Parathyroid adenoma (tissue), 2 donors: Measurements from ENCODE around the gene SCAMP5.

ENCODE experiments used
- H2AFZ ChIP-seq: fragments of 300-600 bp; sonication (generic); one replicate; pipeline ENCODE4 v1.7.0; 2017; ENCODE audit warnings: antibody characterized with exemption, mild to moderate bottlenecking
- H3K27ac ChIP-seq: fragments of 300-600 bp; sonication (generic); one replicate; pipeline ENCODE4 v1.7.0; 2017
- H3K27me3 ChIP-seq: fragments of 300-600 bp; sonication (generic); one replicate; pipeline ENCODE4 v1.7.0; 2017; ENCODE audit warnings: low read length; ENCODE audit not compliant: control insufficient read depth, insufficient read depth
- H3K36me3 ChIP-seq: fragments of 300-600 bp; sonication (generic); one replicate; pipeline ENCODE4 v1.7.0; 2017; ENCODE audit warnings: low read length; ENCODE audit not compliant: control insufficient read depth, insufficient read depth
- H3K4me1 ChIP-seq: fragments of 300-600 bp; sonication (generic); one replicate; pipeline ENCODE4 v1.7.0; 2017; ENCODE audit warnings: control low read depth
- H3K4me2 ChIP-seq: fragments of 300-600 bp; sonication (generic); one replicate; pipeline ENCODE4 v1.7.0; 2017; ENCODE audit warnings: low read length
- H3K4me3 ChIP-seq: fragments of 300-600 bp; sonication (generic); one replicate; pipeline ENCODE4 v1.7.0; 2017; ENCODE audit warnings: low read depth, low read length
- H3K79me2 ChIP-seq: fragments of 300-600 bp; sonication (generic); one replicate; pipeline ENCODE4 v1.7.0; 2017; ENCODE audit warnings: control low read depth
- H3K9ac ChIP-seq: fragments of 300-600 bp; sonication (generic); one replicate; pipeline ENCODE4 v1.7.0; 2017; ENCODE audit warnings: mild to moderate bottlenecking
- H3K9me3 ChIP-seq: fragments of 300-600 bp; sonication (generic); one replicate; pipeline ENCODE4 v1.7.0; 2017; ENCODE audit warnings: low read length; ENCODE audit not compliant: control insufficient read depth
- CTCF ChIP-seq: fragments of 300-600 bp; sonication (generic); IDR thresholded peaks from one replicate; pipeline ENCODE4 v1.7.0; 2017; ENCODE audit warnings: antibody characterized with exemption, mild to moderate bottlenecking
- donor health status: primary hyperparathyroidism.

SCAMP5 gene

GRCh38 chr15:75067123-75067830, 71.9 kb downstream of the SCAMP5 start:
- H3K4me1 ChIP-seq = no peaks in the 10 kb centered on the region
- H3K9me3 ChIP-seq = no peaks in the 10 kb centered on the region
- no peaks in the 10 kb centered on the region for H3K36me3 ChIP-seq
- H3K27ac ChIP-seq = no peak overlapping the region
- no peak overlapping the region for H3K4me2 ChIP-seq
- H3K79me2 ChIP-seq = no peaks in the 10 kb centered on the region
- H2AFZ ChIP-seq = no peak overlapping the region
- no peak overlapping the region for H3K9ac ChIP-seq
- H3K27me3 ChIP-seq = no peaks in the 10 kb centered on the region
- TF ChIP-seq CTCF = no peak
- H3K4me3 ChIP-seq = no peak overlapping the region

GRCh38 chr15:75068748-75069147, 73.4 kb downstream of the SCAMP5 start:
- no peak for TF ChIP-seq CTCF
- Histone ChIP-seq H3K36me3 (no peaks in the 10 kb centered on the region), H3K79me2 (no peaks in the 10 kb centered on the region), H3K4me2 (no peak overlapping the region), H3K27ac (no peak overlapping the region), H3K4me1 (no peaks in the 10 kb centered on the region), H3K9me3 (no peaks in the 10 kb centered on the region), H3K4me3 (no peak overlapping the region), H3K9ac (no peak overlapping the region), H2AFZ (no peak overlapping the region), H3K27me3 (no peaks in the 10 kb centered on the region)

GRCh38 chr15:75069301-75069925, 74.0 kb downstream of the SCAMP5 start:
- Histone ChIP-seq H3K27ac (no peak overlapping the region), H3K79me2 (no peaks in the 10 kb centered on the region), H3K9ac (no peak overlapping the region), H3K4me2 (no peak overlapping the region), H3K4me3 (no peak overlapping the region), H3K36me3 (no peaks in the 10 kb centered on the region), H3K27me3 (no peaks in the 10 kb centered on the region), H2AFZ (no peak overlapping the region), H3K4me1 (no peaks in the 10 kb centered on the region), H3K9me3 (no peaks in the 10 kb centered on the region)
- no peak for TF ChIP-seq CTCF

GRCh38 chr15:75070674-75071073, 75.3 kb downstream of the SCAMP5 start:
- no peaks in the 10 kb centered on the region for H3K36me3 ChIP-seq
- H3K9me3 ChIP-seq = no peaks in the 10 kb centered on the region
- no peak overlapping the region for H3K4me2 ChIP-seq
- H2AFZ ChIP-seq = no peak overlapping the region
- no peak overlapping the region for H3K4me3 ChIP-seq
- H3K9ac ChIP-seq = no peak overlapping the region
- TF ChIP-seq CTCF = no peak
- H3K27me3 ChIP-seq = no peaks in the 10 kb centered on the region
- no peak overlapping the region for H3K27ac ChIP-seq
- H3K4me1 ChIP-seq = no peaks in the 10 kb centered on the region
- no peaks in the 10 kb centered on the region for H3K79me2 ChIP-seq
